RWPE1 (cell line): Measurements from ENCODE around the gene DDX10.

Source experiments
- CTCF ChIA-PET: fragments of 350-600 bp; sonication (Branson Sonifier 250); formaldehyde crosslinking; extraction: SDS; loops from one replicate; lab custom pipeline; 2021; lab: Yijun Ruan, JAX
- POLR2A ChIA-PET: fragments of 400-600 bp; formaldehyde crosslinking; extraction: SDS; loops from one replicate; lab custom pipeline; 2020; ENCODE audit warnings: antibody characterized with exemption; ENCODE audit not compliant: low non-redundant PET; lab: Yijun Ruan, JAX
- DNase-seq: peaks from one replicate; pipeline ENCODE4 v3.0.0; 2012; ENCODE audit warnings: low spot score
- H3K27ac ChIP-seq: fragments of 450-650 bp; 2 replicates; pipeline ENCODE4 v1.5.1; 2017
- TF ChIP-seq, protein P1 (sequence below): fragments of 450-650 bp; conservative IDR thresholded peaks from 2 replicates; pipeline ENCODE4 v1.5.1; 2017; ENCODE audit warnings: low read depth, mild to moderate bottlenecking

Gene DDX10

DNA sequence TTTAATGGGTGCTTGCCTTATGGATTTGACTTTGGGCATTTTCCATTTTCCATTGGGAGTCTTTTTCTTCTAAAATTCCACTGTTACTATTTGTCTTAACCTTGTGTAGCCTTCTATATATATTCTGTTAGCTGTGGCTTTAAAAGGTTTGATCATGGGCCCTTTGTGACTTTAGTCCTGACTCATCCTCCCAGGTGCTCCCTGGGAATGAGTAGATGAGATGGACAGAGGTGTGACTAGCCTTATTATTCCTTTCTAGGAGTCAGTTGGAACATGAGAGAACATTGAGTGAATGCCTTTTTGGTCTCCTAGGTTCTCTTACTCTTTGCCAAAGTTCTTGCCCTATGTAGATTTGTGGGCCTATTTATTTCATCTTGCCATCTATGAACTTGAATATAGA lies 39.0 kb downstream of the DDX10 start:
- peak; percentile 20 for DNase-seq
- TF ChIP-seq, protein P1, sequence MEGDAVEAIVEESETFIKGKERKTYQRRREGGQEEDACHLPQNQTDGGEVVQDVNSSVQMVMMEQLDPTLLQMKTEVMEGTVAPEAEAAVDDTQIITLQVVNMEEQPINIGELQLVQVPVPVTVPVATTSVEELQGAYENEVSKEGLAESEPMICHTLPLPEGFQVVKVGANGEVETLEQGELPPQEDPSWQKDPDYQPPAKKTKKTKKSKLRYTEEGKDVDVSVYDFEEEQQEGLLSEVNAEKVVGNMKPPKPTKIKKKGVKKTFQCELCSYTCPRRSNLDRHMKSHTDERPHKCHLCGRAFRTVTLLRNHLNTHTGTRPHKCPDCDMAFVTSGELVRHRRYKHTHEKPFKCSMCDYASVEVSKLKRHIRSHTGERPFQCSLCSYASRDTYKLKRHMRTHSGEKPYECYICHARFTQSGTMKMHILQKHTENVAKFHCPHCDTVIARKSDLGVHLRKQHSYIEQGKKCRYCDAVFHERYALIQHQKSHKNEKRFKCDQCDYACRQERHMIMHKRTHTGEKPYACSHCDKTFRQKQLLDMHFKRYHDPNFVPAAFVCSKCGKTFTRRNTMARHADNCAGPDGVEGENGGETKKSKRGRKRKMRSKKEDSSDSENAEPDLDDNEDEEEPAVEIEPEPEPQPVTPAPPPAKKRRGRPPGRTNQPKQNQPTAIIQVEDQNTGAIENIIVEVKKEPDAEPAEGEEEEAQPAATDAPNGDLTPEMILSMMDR, result no peak
- ChIA-PET POLR2A (no interaction called here), CTCF (no interaction called here)
- H3K27ac ChIP-seq, result no peak overlapping the region

DNA sequence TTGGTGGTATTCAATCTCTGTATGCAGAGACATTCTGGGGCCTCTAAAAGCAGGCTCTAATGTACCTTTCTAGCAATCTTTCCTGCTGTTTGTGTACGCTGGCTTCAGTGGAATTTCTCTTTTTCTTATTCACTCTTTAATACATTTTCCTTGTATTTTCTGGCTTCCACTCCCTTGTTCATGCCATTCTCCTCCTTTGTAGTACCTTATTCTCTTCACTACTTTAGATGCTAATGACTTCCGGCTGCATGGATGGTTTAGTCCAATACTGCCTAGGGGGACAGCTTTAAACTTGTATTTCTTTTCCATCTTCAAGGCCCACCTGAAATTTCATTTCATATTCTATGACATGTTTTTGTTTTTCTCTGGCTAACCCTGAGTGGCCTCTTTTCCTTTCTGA lies 40.2 kb downstream of the DDX10 start:
- no peak overlapping the region for H3K27ac ChIP-seq
- POLR2A ChIA-PET, result no interaction called here
- CTCF ChIA-PET, result no interaction called here
- no peak for DNase-seq
- TF ChIP-seq, protein P1, result no peak

DNA sequence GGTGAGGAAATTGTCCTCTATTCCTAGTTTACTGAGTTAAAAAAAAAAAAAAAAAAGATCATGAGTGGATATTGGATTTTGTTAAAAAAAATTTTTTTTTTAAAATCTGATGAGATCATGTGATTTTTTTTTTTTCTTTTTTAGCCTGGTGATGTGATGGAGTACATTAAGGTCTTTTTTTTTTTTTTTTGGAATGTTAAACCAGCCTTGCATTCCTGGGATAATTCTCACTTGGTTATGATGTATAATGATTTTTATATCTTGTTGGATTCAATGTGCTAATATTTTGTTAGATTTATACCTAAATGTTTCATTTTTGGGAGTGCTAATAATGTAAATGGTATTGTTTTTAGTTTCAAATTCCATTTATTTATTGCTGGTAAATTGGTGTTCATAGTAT lies 43.3 kb downstream of the DDX10 start:
- H3K27ac ChIP-seq, result no peak overlapping the region
- POLR2A ChIA-PET, result no interaction called here
- CTCF ChIA-PET, result interaction anchor here (0.6 kb wide), 1 partner anchor 85 kb away, joined by 3 read pairs; no protein-coding TSS in a partner anchor
- DNase-seq, result no peak
- TF ChIP-seq, protein P1, result no peak

DNA sequence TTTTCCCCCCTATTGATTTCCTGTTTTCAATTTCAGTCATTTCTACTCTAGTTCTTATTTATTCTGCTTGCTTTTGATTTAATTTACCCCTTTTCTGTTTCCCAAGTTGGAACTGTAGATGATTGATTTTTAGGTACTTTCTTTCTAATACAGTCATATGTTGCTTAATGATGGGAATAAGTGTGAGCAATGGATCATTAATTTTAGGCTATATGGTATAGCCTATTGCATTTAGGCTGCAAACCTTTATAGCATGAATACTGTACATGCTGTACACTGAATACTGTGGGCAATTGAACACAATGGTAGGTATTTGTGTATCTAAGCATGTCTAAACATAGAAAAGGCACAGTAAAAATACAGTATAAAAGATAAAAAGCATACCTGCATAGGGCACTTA lies 44.9 kb downstream of the DDX10 start:
- no peak for DNase-seq
- ChIA-PET POLR2A (no interaction called here), CTCF (interaction anchor here (0.6 kb wide), 2 partner anchors 12 to 227 kb away, joined by 3 to 4 read pairs; no protein-coding TSS in a partner anchor)
- TF ChIP-seq, protein P1, result no peak
- no peak overlapping the region for H3K27ac ChIP-seq

DNA sequence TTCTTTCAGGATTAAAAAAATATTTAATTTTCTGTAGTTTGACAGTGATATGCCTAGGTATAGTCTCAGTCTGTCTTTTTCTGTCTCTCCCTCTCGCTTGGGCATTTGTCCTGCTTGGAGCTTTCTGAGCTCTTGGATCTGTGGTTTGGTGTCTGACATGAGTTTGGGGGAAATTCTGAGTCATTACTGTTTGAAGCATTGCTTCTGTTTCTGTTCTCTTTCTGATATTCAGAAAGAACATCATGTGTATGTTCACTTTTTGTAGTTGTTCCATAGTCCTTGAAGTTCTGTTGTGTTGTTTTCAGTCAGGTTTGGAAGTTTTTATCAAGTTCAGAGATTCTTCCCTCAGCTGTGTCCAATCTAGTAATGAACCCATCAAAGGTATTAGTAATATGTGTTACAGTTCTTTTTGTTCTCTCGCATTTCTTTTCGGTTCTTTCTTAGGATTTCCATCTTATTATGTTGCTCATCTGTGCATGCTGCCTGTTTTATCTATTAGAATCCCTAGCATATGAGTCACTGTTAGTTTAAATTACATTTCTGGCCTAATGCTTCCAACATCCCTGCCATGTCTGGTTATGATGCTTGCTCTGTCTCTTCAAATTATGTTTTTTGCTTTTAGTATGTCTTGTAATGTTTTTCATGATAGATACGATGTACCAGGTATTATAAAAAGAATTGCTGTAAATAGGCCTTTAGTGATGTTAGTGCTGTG lies 48.4 kb downstream of the DDX10 start:
- H3K27ac ChIP-seq, result no peak overlapping the region
- TF ChIP-seq, protein P1, result no peak
- ChIA-PET POLR2A (no interaction called here), CTCF (no interaction called here)
- no peak for DNase-seq

DNA sequence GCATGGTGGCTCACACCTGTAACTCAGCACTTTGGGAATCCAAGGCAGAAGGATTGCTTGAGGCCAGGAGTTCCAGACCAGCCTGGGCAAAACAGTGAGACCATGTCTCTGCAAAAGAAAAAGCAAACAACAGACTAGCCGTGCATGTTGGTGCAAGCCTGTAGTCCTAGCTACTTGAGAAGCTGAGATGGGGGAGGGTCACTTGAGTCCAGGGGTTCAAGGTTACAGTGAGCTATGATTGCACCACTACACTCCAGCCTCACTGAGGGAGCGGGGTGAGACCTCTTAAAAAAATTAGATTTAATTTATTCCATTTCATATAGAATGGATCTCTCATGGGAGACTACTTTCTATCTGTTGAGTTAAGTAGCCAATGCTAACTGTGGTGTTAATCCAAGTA lies 50.4 kb downstream of the DDX10 start:
- ChIA-PET CTCF (no interaction called here), POLR2A (no interaction called here)
- TF ChIP-seq, protein P1, result no peak
- DNase-seq, result no peak
- no peak overlapping the region for H3K27ac ChIP-seq
